HK-2 (cell line): ENCODE results near the gene FBXL20.
"Not testable (repeated sequence)": the region's sequence is repeated elsewhere in the genome, so short reads cannot be mapped to it uniquely, and the experiment has no call there.

Experiments used
- DNase-seq: peaks from one replicate; pipeline ENCODE4 v3.0.0-alpha.2; 2018; ENCODE audit not compliant: unreplicated experiment

The FBXL20 gene

DNA sequence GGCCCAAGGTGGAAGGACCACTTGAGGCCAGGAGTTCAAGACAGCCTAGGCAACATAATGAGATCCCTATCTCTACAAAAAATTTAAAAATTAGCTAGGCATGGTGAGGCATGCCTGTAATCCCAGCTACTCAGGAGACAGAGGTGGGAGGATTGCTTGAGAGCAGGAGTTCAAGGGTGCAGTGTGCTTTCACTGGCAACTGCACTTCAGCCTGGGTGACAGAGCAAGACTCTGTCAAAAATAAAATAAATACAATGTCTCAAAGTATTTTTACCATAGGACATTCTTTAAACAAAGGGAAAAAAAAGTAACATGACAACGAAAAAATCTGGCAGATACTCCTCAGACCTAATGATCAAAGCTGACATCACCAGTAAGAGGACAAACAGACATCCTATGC lies 72.6 kb downstream of the FBXL20 start:
- DNase-seq, result no peak

DNA sequence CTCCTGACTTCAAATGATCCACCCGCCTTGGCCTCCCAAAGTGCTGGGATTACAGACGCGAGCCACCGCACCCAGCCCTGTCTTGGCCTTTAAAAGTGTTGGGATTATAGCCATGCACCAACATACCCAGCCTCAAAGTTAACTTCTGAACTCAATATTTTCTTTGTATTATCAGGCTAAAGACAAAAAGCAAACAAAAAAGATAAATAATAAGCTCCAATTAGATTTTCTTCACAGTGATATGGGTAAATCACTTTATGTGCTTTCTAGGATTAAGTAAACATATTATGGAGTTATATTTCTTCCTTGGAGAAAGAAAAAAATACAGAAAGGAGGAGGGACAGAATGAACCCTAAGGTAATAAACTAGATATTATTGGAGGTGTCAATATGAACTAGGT lies 74.3 kb downstream of the FBXL20 start:
- no peak for DNase-seq

DNA sequence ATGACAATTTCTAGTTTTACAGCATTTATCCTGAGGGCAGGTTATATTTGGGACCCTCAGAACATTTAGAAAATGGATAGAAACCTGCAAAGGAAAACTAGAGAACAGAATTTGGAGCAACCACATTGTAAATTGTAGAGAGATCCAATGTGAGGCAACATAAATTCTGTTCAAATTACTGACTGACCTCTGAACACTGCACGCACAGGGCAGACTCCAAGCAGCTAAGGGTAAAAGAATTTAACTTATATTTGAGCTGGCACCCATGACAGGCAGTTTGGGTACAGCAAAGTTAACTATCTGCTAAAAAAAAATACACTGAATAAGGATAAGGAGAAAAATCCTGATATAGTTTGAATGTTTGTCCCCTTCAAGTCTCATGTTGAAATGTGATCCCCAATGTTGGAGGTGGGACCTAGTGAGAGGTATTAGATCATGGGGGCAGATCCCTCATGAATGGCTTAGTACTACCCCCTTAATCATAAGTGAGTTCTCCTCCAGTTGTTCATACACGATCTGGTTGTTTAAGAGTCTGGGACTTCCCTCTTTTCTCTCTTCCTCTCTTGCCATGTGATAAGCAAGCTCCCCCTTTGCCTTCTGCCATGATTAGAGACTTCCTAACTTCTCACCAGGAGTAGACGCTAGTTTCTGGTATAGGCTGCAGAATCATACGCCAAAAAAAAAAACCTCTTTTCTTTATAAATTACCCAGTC lies 75.7 kb downstream of the FBXL20 start:
- DNase-seq, result no peak

GRCh38 chr17:39318636-39319035 lies 82.8 kb downstream of the FBXL20 start:
- DNase-seq, result no peak

DNA sequence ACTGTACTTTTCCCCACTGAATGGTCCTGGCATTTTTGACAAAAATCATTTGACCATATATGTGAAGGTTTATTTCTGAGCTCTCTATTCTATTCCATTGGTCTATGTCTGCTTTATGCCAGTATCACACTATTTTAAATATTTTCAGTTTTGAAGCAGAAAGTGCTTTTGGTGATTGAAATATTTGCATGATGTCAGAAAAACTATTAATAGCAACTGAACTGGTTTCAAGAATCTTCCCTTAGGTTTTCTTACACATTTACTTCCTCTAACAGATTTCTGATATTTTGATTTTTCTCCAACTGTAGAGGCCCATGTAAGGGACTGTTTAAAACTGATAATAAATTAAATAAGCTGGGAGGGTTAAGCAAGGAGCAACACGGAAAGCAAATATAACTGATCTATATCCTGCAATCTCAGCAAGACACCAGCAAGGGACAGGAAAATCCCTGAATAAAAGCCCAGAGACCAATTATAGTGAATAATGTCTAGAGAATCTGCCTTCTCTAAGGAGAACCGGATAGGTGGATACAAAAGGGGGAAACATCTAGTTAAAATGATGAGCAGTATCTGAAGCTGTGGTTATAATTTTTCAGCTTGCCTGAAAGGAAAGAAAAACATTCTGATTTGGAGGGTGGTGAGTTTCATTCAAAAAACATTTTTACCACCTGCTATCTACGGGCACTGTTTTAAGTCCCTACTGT lies 94.8 kb downstream of the FBXL20 start:
- DNase-seq, result no peak

DNA sequence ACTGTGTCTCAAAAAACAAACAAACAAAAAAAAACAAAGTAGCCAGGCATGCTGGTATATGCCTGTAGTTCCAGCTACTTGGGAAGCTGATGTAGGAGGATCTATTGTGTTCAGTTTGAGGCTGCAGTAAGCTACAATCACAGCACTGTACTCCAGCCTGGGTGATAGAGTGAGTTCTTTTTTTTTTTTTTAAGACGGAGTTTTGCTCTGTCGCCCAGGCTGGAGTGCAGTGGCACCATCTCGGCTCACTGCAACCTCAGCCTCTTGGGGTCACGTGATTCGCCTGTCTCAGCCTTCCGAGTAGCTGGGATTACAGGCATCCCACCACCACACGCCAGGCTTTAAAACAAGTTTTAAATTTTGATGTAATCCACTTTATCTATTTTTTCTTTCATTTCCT lies 95.4 kb downstream of the FBXL20 start:
- DNase-seq, result no peak

GRCh38 chr17:39304188-39304587 lies 97.2 kb downstream of the FBXL20 start:
- no peak for DNase-seq

DNA sequence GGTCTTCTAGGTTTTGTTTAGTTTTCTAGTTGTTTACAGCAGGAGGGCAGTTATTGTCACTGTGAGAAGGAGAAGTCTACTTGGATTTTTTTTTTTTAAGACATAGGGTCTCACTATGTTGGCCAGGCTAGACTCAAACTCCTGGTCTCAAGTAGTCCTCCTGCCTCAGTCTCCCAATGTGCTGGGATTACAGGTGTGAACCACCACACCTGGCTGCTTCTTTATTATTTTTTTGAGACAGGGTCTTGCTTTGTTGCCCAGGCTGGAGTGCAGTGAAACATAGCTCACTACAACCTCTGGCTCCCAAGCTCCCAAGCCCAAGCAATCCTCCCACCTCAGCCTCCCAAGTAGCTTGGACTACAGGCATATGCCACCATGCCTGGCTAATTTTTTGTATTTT lies 107.4 kb downstream of the FBXL20 start:
- DNase-seq, result no peak

- not testable (repeated sequence) for DNase-seq
These were observed 108.9 kb downstream of the FBXL20 start for GRCh38 chr17:39292546-39292945.

DNA sequence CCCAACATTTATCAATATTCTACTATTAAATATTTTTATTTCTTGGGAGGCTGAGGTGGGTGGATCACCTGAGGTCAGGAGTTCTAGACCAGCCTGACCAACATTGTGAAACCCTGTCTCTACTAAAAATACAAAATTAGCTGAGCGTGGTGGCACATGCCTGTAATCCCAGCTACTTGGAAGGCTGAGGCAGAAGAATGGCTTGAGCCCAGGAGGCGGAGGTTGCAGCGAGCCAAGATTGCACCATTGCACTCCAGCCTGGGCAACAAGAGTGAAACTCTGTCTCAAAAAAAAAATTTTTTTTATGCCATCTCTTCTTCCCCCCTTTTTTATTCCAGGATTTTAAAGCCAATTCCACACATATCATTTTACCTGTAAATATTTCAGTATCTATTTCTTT lies 114.9 kb downstream of the FBXL20 start:
- not testable (repeated sequence) for DNase-seq

DNA sequence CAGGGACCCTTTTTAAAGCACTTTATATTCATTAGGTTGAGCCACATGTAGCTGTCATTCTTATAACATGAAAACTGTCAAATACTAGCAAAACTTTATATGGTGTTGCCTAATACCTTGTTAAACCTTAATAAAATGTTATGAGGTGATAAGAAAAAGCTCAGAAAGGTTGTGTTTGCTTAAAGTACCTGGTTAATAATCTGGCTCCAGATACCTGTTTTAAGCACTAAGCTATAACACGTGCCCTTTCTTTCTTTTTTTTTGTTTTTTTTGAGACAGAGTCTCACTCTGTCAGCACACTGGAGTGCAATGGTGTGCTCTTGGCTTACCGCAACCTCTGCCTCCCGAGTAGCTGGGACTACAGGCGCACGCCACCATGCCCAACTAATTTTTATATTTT lies 116.7 kb downstream of the FBXL20 start:
- no peak for DNase-seq

DNA sequence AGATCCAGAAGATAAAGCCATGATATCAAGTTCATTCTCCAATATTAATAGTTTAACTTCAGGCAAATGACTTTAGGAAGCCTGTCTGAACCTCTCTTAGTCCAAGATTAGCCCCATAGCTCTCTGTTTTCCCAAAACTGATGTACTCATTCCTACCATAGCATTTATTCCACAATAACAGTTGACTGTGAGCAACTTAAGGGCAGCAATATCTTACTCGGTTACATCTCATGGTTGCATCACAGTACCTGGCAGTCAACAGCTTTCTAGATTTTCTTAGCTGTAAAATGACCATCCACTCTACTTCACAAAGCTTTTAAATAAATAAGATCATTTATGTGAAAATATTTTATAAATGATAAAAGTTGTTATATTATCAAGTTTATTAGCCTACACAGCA lies 117.5 kb downstream of the FBXL20 start:
- no peak for DNase-seq

GRCh38 chr17:39283098-39283497 lies 118.3 kb downstream of the FBXL20 start:
- DNase-seq, result no peak

GRCh38 chr17:39281806-39282205 lies 119.6 kb downstream of the FBXL20 start:
- no peak for DNase-seq

- not testable (repeated sequence) for DNase-seq
These were observed 123.2 kb downstream of the FBXL20 start for GRCh38 chr17:39278246-39278645.

DNA sequence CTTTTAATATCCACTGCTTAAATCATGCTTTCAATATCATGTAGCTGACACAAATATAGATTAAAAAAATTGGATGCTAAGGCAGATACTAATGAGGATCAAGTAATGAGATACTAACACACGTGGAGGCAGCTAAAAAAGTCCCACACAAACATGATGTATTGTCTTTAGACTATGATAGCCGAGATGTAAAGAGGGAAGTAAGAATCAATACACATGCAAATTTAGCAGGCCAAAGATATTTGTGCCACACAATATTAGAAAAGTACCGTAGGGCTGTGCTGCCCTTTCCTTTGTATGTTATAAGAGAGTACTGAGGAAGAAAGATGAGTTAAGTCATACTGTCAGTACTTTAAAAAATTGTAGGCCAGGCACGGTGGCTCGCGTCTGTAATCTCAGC lies 124.3 kb downstream of the FBXL20 start:
- no peak for DNase-seq

- DNase-seq, result no peak
These were observed 125.3 kb downstream of the FBXL20 start for GRCh38 chr17:39276113-39276512.

- no peak for DNase-seq
These were observed 129.9 kb downstream of the FBXL20 start for GRCh38 chr17:39271546-39271945.

DNA sequence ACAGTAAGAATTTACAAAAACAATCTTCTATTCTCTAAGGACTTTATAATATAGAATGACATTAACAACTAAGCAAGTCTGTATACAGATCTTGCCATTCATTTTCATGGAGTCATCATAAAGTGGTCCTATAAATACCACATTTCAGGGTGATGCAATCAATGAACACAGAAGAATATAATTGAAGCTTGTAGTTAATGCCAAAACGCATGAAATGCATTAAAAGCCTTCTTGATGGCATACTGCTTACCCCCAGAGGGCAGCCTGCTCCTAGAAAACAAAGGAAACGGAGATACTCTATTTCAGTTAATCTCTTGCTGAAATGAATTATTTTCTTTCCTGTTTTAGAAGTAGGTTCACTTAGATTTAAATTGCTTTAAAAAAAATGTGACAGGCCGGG lies 130.5 kb downstream of the FBXL20 start:
- DNase-seq, result no peak

- no peak for DNase-seq
These were observed 137.3 kb downstream of the FBXL20 start for GRCh38 chr17:39264119-39264518.

DNA sequence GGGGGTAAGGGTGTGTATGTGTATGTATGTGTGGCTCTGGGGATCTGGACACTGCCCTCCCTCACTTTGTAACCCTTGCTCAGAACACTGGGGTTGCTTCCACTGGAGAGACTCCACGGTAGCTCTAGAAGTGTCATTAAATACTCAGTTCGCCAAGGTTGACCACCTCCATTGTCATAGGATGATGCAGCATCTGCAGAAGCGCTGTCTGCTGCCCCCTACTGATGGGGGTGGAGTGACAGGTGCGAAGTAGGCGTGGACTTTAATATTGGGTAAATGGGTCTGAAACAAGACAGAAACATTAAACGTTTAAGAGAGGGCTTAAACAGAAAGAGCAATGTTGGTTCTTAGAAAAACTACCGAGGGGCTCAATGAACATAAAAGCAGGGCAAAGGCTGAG lies 140.1 kb downstream of the FBXL20 start:
- DNase-seq, result no peak

GRCh38 chr17:39252788-39253460 lies 148.5 kb downstream of the FBXL20 start:
- DNase-seq, result no peak

GRCh38 chr17:39251997-39252396 lies 149.4 kb downstream of the FBXL20 start:
- no peak for DNase-seq
